Upper lobe of right lung (tissue), 1 donor: ENCODE results near the gene PDYN. TPM values are rescaled to one million over a fixed set of nuclear protein-coding genes. Genes with fewer than 3 reads are reported as not detected.
A peak's percentile ranks its signal among the peaks of the same experiment; 100 is the strongest.

Source experiments
- ATAC-seq: fragments of 200-7000 bp; cut with Tn5 transposase; one replicate; pipeline ENCODE4 v1.9.1; 2020; ENCODE audit warnings: mild to moderate bottlenecking, moderate library complexity
- DNase-seq: peaks from one replicate; pipeline ENCODE4 v3.0.0-alpha.2; 2020
- H3K27ac ChIP-seq: fragments of 200-600 bp; one replicate; pipeline ENCODE4 v1.8.0; 2022
- H3K27me3 ChIP-seq: fragments of 200-600 bp; one replicate; pipeline ENCODE4 v1.8.0; 2022; ENCODE audit warnings: mild to moderate bottlenecking
- H3K36me3 ChIP-seq: fragments of 200-600 bp; one replicate; pipeline ENCODE4 v1.8.0; 2022
- H3K4me1 ChIP-seq: fragments of 200-600 bp; one replicate; pipeline ENCODE4 v1.8.0; 2022
- H3K4me3 ChIP-seq: fragments of 200-600 bp; one replicate; pipeline ENCODE4 v1.8.0; 2022; ENCODE audit warnings: mild to moderate bottlenecking
- H3K9me3 ChIP-seq: fragments of 200-600 bp; one replicate; pipeline ENCODE4 v1.8.0; 2022
- CTCF ChIP-seq: fragments of 200-600 bp; IDR thresholded peaks from one replicate; pipeline ENCODE4 v1.8.0; 2022; ENCODE audit warnings: antibody characterized with exemption
- intact Hi-C: fragments of 100-400 bp; cut with DNase I; formaldehyde crosslinking; loops from one replicate; pipeline ENCODE4 v1.11.0; 2022
- total RNA-seq: library from RNA; stranded (reverse); fragmentation: NEBNext Ultra II Directional; extraction: Animal tissue kit (Norgen Biotek cat#: 25700); gene quantifications from one replicate; pipeline ENCODE4 v1.2.1, GENCODE V29; 2021
- donor health status: DM: no; HTN: yes; CAD: no; lungs with severe emphysema.

PDYN gene
- total RNA-seq, 1 donor from 2014 or later = not detected

- TF ChIP-seq CTCF = no peak
- Histone ChIP-seq H3K4me1 (peaks cover 35% of the 10 kb centered on the region), H3K36me3 (no peaks in the 10 kb centered on the region), H3K4me3 (no peak overlapping the region), H3K9me3 (no peaks in the 10 kb centered on the region), H3K27ac (no peak overlapping the region), H3K27me3 (no peaks in the 10 kb centered on the region)
- ATAC-seq = no peak
- intact Hi-C loops = no loop called here
- peak; percentile 38 for DNase-seq
Measured at GRCh38 chr20:1938464-1939269, 55.2 kb downstream of the PDYN start.

- Histone ChIP-seq H3K4me1 (peaks cover 31% of the 10 kb centered on the region), H3K36me3 (no peaks in the 10 kb centered on the region), H3K27me3 (no peaks in the 10 kb centered on the region), H3K4me3 (no peak overlapping the region), H3K9me3 (no peaks in the 10 kb centered on the region), H3K27ac (no peak overlapping the region)
- intact Hi-C loops = no loop called here
- DNase-seq (no peak), ATAC-seq (no peak)
- TF ChIP-seq CTCF = no peak
Measured at GRCh38 chr20:1937316-1937976, 56.4 kb downstream of the PDYN start.

GRCh38 chr20:1935696-1936366 is 58.0 kb downstream of the PDYN start:
- TF ChIP-seq CTCF = no peak
- Histone ChIP-seq H3K9me3 (no peaks in the 10 kb centered on the region), H3K36me3 (no peaks in the 10 kb centered on the region), H3K4me1 (peaks cover 20% of the 10 kb centered on the region), H3K4me3 (no peak overlapping the region), H3K27me3 (no peaks in the 10 kb centered on the region), H3K27ac (peak overlapping the region; percentile 36)
- DNase-seq (peak; percentile 46), ATAC-seq (no peak)
- intact Hi-C loops = no loop called here

- Histone ChIP-seq H3K36me3 (no peaks in the 10 kb centered on the region), H3K4me3 (no peak overlapping the region), H3K9me3 (no peaks in the 10 kb centered on the region), H3K27ac (peak overlapping the region; percentile 36), H3K27me3 (peaks cover 7% of the 10 kb centered on the region), H3K4me1 (peaks cover 20% of the 10 kb centered on the region)
- intact Hi-C loops = no loop called here
- ATAC-seq = peak; percentile 63
- no peak for TF ChIP-seq CTCF
- peak; percentile 46 for DNase-seq
Measured at GRCh38 chr20:1934721-1935573, 58.9 kb downstream of the PDYN start.

- peaks cover under 1% of the 10 kb centered on the region for H3K36me3 ChIP-seq
- intact Hi-C loops = no loop called here
- H3K4me1 ChIP-seq = peaks cover 17% of the 10 kb centered on the region
- DNase-seq = no peak
- no peaks in the 10 kb centered on the region for H3K9me3 ChIP-seq
- peaks cover 7% of the 10 kb centered on the region for H3K27me3 ChIP-seq
- no peak for TF ChIP-seq CTCF
- no peak for ATAC-seq
- H3K27ac ChIP-seq = no peak overlapping the region
- no peak overlapping the region for H3K4me3 ChIP-seq
Measured at GRCh38 chr20:1934156-1934555, 59.7 kb downstream of the PDYN start.
